ENCODE data around the gene LDLRAD4.

The LDLRAD4 gene

DNA sequence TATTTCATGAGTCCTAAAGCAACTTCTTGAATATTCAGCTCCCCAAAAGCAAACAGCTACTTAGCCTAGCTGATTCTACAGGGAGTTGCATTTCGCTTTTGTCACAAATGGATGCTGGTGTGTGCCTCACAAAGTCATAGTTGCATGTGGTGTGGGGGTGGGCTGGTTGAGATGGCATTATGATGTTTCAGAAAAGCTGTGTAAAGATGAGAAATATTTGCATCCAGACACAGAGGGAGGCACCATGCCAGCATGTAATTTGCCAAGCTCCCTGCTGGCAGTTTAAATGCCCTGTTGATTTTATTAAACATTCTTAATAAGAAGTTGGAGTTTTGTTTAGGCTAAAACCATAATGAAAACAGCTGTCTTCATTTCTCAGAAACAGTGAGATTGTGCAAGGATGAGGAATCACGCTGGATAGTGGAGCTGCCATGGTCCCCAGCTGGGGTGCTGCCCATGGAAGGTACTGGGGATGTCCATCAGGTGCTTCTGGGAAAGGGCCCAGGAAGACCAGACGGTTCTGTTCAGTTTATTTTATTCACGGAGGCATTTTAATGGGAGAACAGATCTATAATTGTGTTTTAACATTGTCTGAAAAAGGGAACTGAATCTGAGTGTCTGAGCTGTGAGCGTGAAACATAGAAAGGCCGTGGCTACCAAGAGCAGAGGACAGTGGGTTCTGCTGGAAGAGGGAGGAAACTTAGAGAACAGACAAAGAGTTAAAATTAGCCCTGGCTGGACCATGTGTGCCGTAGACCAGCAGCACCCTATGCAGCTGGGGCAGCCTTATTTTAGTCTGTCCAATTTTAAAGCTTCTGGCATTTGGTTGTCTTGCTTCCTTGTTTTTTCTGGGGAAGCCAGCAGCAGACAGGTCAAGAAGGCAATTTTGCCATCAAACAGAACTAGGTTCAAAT, 330.7 kb downstream of the LDLRAD4 start:
- DNase-seq (ENCODE audit: low read depth in 2 of 2), result no peak

- DNase-seq (ENCODE audit: low read depth in 2 of 2), result no peak
These were observed 331.3 kb downstream of the LDLRAD4 start for GRCh38 chr18:13549880-13550232.

DNA sequence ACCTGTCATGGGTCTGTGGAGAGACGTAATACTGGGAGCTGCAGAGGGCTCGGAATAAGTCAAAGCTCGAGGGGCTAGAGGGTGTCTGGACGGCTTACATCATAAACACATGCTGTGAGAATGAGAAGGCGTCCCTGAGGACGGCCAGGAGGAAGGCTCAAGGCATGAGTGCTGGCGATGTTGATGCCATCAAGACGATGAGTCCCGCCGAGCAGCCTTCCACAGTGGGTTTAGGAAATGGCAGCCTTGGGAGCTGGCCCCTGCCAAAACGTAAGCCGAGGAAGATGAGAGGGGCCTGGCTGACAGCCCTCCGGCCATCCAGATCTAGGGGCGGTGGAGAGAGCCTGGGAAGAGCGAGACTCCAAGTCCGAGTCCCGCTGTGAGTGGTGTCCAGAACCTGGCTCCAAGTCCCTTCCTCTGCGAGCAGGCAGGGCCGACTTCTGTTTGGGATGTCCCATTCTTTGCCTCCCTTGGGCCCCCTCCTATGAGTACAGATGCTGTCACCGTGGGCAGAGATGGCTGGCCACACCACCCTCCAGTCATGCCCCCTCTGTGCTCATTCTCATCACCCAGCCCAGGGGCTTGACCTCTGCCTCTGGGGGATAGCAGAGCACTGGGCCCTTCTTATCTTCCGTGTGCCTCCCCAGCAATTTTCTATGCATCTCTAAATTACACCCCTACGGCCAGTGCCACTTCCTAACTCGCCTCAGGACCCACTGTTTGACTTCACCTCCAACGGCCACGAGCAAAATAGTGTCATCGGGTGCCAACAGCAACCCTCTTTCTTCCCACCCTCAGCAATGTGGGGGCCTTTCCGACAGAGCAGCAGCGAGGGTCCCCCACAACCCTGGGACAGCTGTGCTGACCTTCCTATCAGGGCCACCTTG, 332.1 kb downstream of the LDLRAD4 start:
- DNase-seq (ENCODE audit: low read depth in 2 of 2), result no peak

DNA sequence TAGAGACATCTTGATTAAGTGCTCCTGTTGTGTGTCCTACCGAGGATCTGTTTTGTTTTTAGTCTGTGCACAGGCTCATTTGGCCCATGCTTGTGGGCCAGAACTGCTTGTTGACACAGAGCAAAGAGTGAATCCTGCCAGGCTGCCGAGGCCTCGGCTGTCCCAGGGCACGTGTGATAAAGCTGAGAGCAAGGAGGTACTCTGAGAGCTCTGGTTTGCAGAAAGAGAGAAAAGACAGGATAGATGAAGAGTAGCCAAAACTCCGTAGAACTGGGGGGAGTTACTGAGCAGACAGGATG, 332.7 kb downstream of the LDLRAD4 start:
- DNase-seq (ENCODE audit: low read depth in 2 of 2), result no peak

GRCh38 chr18:13551841-13552733, 333.5 kb downstream of the LDLRAD4 start:
- no peak for DNase-seq (ENCODE audit: low read depth in 2 of 2)

DNA sequence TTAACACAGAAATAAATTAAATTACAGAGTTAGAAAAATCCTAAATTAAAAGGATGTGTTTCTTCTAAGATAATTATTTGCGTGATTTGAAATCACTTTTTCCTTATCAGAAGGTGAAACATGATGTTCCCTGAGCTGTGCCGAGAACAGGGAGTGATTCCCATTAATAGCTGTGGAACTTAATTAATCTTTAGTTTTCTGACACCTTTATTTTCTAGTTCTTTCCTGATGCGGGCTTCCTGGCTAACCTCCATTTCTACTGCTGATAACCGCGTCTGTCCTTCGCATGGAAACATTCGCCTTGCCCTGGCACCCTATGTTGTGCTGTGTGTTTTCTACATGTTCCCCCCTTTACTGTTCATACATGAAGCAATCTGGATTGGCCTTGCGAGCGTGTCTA, 334.9 kb downstream of the LDLRAD4 start:
- no peak for DNase-seq (ENCODE audit: low read depth in 2 of 2)

- DNase-seq (ENCODE audit: low read depth in 2 of 2), result no peak
These were observed 336.6 kb downstream of the LDLRAD4 start for GRCh38 chr18:13555192-13555591.

DNA sequence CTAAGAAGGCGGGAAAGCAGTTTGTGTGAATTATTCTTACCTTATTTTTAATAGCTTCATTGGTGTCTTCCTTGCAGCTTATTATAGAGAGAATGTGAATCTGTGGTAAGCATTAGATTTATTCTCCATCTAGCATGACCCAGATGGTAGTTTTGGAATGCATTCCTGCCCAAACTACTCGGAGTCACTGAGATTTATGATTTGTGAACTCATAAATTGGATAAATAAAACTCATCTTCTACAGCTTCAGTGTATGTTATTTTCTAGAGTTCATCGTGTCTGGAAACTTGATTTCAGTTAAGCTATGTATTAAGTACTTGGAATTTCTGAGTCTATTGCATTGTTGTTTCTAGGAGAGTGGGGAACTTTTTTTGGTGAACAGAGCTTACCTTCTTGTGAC, 337.3 kb downstream of the LDLRAD4 start:
- DNase-seq (ENCODE audit: low read depth in 2 of 2), result no peak

DNA sequence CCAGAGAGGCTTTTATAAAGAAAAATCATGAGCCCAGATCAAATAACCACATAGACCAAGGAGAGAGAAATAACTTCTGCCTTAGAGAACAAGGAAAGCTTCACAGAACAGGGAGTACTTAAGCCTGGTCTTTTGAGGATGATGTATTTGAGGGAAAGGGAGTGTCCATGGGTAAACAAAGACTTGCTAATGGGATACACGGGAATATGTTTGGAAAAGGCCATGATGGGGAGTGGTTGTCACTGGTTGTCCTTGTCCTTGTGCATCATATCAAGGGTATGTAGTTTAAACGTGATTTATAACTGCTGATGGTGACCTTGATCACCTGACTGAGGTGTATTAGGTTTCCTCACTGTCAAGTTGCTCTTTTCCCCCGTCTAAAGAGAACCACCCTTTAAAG, 337.9 kb downstream of the LDLRAD4 start:
- no peak for DNase-seq (ENCODE audit: low read depth in 2 of 2)

DNA sequence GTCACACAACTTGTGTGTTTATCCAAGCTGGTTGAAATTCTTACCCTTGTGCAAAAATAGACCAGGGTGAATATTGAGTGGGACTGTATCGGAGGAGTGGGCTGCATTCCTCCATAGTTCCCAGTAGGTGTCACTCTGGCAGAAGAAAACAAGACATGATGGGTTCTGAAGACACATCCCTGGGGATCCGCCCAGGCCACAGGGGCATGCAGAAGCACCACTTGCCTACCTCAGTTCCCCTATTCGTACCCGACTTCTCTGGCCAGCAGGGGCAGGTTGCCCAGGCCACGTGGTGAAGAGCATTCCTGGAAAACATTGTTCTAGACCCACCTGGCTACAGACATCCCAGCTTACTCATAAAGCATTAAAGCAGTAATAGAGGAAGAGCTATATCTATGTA, 339.6 kb downstream of the LDLRAD4 start:
- no peak for DNase-seq (ENCODE audit: low read depth in 2 of 2)

- no peak for DNase-seq (ENCODE audit: low read depth in 2 of 2)
These were observed 340.2 kb downstream of the LDLRAD4 start for GRCh38 chr18:13558790-13559189.

DNA sequence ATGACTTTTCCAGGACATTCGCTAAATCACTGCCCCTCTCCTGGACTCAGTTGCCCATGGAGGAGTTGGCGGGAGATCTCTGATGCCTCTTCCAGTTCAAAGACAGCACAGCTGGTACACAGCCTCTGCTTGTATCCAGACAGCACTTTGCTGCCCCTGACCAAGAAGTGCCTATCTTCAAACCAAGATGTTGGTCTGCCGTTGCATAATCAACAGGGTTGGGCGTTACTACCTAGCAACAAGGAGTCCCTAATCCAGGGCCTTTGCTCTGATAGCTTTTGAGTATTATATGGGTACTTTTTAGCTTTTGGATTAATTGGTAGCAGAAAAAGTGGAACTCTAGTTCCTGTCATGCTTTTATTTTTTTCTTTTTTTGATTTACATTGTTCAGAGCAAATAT, 341.2 kb downstream of the LDLRAD4 start:
- DNase-seq (ENCODE audit: low read depth in 2 of 2), result no peak

DNA sequence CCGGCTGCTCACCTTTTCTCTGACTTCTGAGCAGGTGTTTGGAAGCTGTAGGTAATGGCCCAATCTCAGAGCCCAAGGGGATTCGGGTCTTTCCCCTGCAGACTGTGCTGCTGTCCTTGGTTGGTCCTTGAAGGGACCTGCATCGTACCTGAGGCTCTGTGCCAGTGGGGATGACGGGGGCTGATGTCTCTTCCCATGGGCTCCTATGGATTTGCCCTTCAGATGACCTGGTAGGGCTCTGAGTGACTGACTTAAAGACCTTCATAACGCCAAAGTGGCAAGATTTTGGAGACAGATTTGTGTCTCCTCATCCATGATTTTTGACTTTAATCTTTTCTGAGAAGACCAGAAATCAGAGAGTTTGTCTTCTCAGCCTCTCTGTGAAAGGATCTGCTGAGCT, 341.7 kb downstream of the LDLRAD4 start:
- DNase-seq (ENCODE audit: low read depth in 2 of 2), result no peak

- peak in 1 of 2 donors; percentile 68 for DNase-seq (ENCODE audit: low read depth in 2 of 2)
These were observed 344.0 kb downstream of the LDLRAD4 start for GRCh38 chr18:13562494-13563029.

DNA sequence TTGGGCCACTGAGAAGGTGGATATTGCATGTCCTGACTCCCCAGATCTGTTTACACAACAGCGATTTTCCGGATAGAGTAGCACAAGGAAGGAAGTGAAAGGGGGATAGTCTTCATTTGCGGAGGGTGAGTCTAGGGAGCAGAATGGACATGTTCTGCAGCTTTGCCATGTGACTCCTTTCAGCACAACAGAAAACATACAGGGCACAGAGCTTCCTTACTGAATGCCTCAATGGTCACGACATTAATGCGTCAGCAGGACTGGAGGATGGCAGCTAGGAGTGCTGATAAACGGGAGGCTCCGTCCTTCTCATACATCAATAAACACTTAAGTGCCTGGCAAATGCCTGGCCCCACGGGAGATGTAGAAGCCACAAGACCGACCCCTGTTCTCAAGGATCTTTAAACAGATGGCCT, 344.8 kb downstream of the LDLRAD4 start:
- DNase-seq (ENCODE audit: low read depth in 2 of 2), result no peak

GRCh38 chr18:13564579-13564978, 346.0 kb downstream of the LDLRAD4 start:
- no peak for DNase-seq (ENCODE audit: low read depth in 2 of 2)

GRCh38 chr18:13565228-13565627, 346.7 kb downstream of the LDLRAD4 start:
- no peak for DNase-seq (ENCODE audit: low read depth in 2 of 2)

DNA sequence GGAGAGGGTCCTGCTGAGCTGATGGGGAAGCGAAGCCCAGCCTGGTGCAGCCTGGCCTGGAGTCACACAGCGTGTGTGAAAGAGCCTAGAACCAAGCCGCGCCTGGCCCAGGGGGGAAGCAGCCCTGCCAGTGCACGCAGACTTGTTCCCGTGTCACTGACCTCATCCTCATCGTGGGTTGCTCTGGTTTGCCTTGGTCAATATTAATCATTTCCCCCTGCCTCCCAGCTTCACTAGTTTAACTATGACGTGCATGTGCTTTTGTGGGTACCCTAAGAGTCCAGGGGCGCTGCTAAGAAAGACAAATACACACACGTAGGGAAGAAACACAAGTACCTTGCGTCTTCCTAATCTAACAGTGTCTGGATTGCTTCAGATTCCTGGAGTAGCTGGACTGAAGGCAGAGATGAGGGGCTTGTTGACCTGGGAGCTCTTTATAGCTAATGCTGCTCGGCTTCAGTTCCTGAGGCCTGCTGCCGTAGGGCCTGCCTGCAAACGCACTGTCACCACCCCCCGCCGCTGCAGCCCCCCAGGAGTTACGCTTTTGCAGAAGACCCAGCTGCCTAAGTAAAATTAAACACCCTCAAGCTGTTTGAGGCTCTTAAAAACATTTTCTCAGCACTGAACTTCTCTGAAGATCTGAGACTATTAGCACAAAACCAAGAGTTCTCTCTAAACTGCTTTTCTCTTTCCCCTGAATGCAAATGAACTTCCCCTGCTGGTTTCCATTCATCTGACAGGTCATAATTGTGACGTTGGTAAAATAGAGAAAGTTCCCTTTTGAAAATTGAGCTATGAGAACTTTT, 348.6 kb downstream of the LDLRAD4 start:
- no peak for DNase-seq (ENCODE audit: low read depth in 2 of 2)

DNA sequence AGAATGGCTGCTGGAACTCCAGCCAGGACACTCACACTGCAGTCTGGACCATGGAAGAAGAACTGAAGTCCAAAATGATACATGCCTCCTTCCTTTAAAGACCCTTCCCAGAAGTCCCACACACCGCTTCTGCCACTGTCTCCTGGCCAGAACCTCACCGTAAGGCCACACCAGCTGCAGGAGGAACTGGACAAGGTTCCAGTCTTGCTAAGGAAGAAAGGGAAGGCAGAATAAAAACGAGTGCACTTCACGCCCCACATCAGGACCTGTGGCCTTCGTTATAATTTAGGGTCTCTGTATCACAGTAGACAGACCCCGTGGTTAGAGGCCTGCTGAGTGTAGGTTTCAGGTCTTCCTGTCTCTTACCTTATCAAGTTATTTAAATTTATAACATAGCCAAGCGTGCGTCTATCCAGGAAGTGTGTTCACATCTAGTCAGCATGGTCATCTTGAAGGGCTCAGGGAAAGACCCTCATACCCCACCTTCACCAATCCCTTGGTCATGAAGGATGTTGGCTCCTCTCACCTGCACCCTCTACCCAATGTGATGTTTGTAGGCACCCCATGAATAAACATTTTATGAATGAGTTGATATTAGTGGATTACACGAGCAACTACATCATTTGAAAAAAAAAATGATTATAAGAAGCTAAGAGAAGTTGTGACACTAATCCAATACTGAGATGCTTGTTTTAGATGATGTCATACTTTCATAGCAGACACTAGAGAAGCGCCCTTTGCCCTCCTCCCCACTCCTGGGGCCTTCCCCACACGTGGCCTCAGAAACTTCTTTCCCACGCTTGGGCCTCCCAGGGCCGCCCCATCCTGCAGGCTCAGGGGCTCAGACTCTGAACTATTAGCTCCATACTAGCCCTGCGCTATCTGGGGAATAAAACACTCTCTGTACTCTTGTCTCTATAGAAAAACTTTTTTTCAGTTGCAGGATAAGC, 350.2 kb downstream of the LDLRAD4 start:
- DNase-seq (ENCODE audit: low read depth in 2 of 2), result no peak

GRCh38 chr18:13570216-13570615, 351.7 kb downstream of the LDLRAD4 start:
- no peak for DNase-seq (ENCODE audit: low read depth in 2 of 2)
